IMR-90 (cell line): ENCODE data around the gene WIPI1. TPM values are rescaled to one million over a fixed set of nuclear protein-coding genes. Genes with fewer than 3 reads are reported as not detected.

Experiments
- ATAC-seq: fragments of 200-7000 bp; cut with Tn5 transposase; 2 replicates; pipeline ENCODE4 v1.9.1; 2020; ENCODE audit warnings: low read depth, mild to moderate bottlenecking, moderate library complexity
- BruUV-seq: library from RNA; stranded (reverse); fragments of 400-500 nt; replicated peaks from 2 replicates; lab custom pipeline; 2021; lab: Mats Ljungman, UMichigan
- CTCF ChIA-PET: fragments of 300-600 bp; formaldehyde crosslinking; extraction: SDS; loops from one replicate; lab custom pipeline; 2021; ENCODE audit warnings: antibody characterized with exemption; lab: Yijun Ruan, JAX
- POLR2A ChIA-PET: fragments of 300-600 bp; sonication (Branson Sonifier 250); formaldehyde crosslinking; loops from one replicate; lab custom pipeline; 2022; ENCODE audit warnings: antibody characterized with exemption; ENCODE audit not compliant: unreplicated experiment; lab: Charles Lee
- DNase-seq: peaks from one replicate; pipeline ENCODE4 v3.0.0; 2013
- H2AFZ ChIP-seq: replicated peaks from 2 replicates; pipeline ENCODE3; 2013; ENCODE audit warnings: low read length, mild to moderate bottlenecking; ENCODE audit not compliant: poor library complexity
- H2AK5ac ChIP-seq: 2 replicates; pipeline ENCODE4 v1.6.1; 2013; ENCODE audit warnings: low read depth, low read length, inconsistent platforms
- H2AK9ac ChIP-seq: replicated peaks from 2 replicates; pipeline ENCODE3; 2013; ENCODE audit warnings: mild to moderate bottlenecking, low read depth, low read length, moderate library complexity; ENCODE audit not compliant: poor library complexity
- H2BK120ac ChIP-seq: 2 replicates; pipeline ENCODE4 v1.6.1; 2013; ENCODE audit warnings: low read depth, low read length, inconsistent platforms
- H2BK15ac ChIP-seq: 3 replicates; pipeline ENCODE4 v1.6.1; 2013; ENCODE audit warnings: low read depth, low read length, inconsistent platforms
- H2BK20ac ChIP-seq: 2 replicates; pipeline ENCODE4 v1.6.1; 2013; ENCODE audit warnings: low read depth, mild to moderate bottlenecking, inconsistent platforms, low read length, moderate library complexity
- H2BK5ac ChIP-seq: 2 replicates; pipeline ENCODE4 v1.6.1; 2013; ENCODE audit warnings: mild to moderate bottlenecking, low read depth, low read length, inconsistent platforms; ENCODE audit not compliant: poor library complexity, severe bottlenecking
- H3K14ac ChIP-seq: replicated peaks from 2 replicates; pipeline ENCODE4 v1.6.1; 2013; ENCODE audit warnings: low read depth, low read length, inconsistent platforms
- H3K18ac ChIP-seq: 2 replicates; pipeline ENCODE4 v1.6.1; 2013; ENCODE audit warnings: low read depth, low read length, control low read depth
- H3K23ac ChIP-seq: 2 replicates; pipeline ENCODE4 v1.6.1; 2013; ENCODE audit warnings: low read depth, low read length, inconsistent platforms
- H3K27ac ChIP-seq: 2 replicates; pipeline ENCODE4 v1.5.1; 2013; ENCODE audit warnings: mild to moderate bottlenecking, control low read depth, low read length; ENCODE audit not compliant: insufficient read depth
- H3K27me3 ChIP-seq: 2 replicates; pipeline ENCODE4 v1.6.1; 2013; ENCODE audit warnings: low read length; ENCODE audit not compliant: control insufficient read depth, insufficient read depth
- H3K36me3 ChIP-seq: 2 replicates; pipeline ENCODE4 v1.6.1; 2013; ENCODE audit warnings: low read length, mixed read lengths; ENCODE audit not compliant: control insufficient read depth, insufficient read depth
- H3K4ac ChIP-seq: 2 replicates; pipeline ENCODE4 v1.6.1; 2013; ENCODE audit warnings: low read depth, low read length, inconsistent platforms
- H3K4me1 ChIP-seq: 2 replicates; pipeline ENCODE4 v1.6.1; 2013; ENCODE audit warnings: low read length, mixed read lengths; ENCODE audit not compliant: control insufficient read depth, insufficient read depth
- H3K4me2 ChIP-seq: 2 replicates; pipeline ENCODE4 v1.6.1; 2013; ENCODE audit warnings: low read depth, mild to moderate bottlenecking, control low read depth, low read length, moderate library complexity
- H3K4me3 ChIP-seq: 2 replicates; pipeline ENCODE4 v1.5.1; 2013; ENCODE audit warnings: low read depth, mild to moderate bottlenecking, control low read depth, low read length, moderate library complexity; ENCODE audit not compliant: insufficient read depth
- H3K56ac ChIP-seq: 2 replicates; pipeline ENCODE4 v1.6.1; 2013; ENCODE audit warnings: low read length, inconsistent platforms; ENCODE audit not compliant: insufficient read depth; ENCODE audit errors: extremely low read depth
- H3K79me1 ChIP-seq, 2 experiments: 2 replicates each; pipeline ENCODE4 v1.6.1; 2013; ENCODE audit warnings: low read length in 2 of 2, inconsistent platforms in 1 of 2, low read depth in 1 of 2
- H3K9ac ChIP-seq: 2 replicates; pipeline ENCODE4 v1.6.1; 2013; ENCODE audit warnings: low read depth, low read length, control low read depth
- H3K9me1 ChIP-seq: 2 replicates; pipeline ENCODE4 v1.6.1; 2013; ENCODE audit warnings: low read length, inconsistent platforms; ENCODE audit not compliant: insufficient read depth
- H3K9me3 ChIP-seq: 2 replicates; pipeline ENCODE4 v1.6.1; 2013; ENCODE audit warnings: low read length; ENCODE audit not compliant: control insufficient read depth, insufficient read depth
- H4K20me1 ChIP-seq: 2 replicates; pipeline ENCODE4 v1.6.1; 2013; ENCODE audit warnings: low read length, inconsistent platforms; ENCODE audit not compliant: insufficient read depth
- H4K5ac ChIP-seq: 2 replicates; pipeline ENCODE4 v1.6.1; 2013; ENCODE audit warnings: mild to moderate bottlenecking, low read depth, low read length, control low read depth
- H4K8ac ChIP-seq, 2 experiments: 2 replicates each; pipeline ENCODE4 v1.6.1; 2013; ENCODE audit warnings: low read depth in 2 of 2, low read length in 2 of 2, control low read depth in 1 of 2, inconsistent platforms in 1 of 2
- H4K91ac ChIP-seq: 2 replicates; pipeline ENCODE4 v1.6.1; 2013; ENCODE audit warnings: low read depth, low read length, inconsistent platforms; ENCODE audit not compliant: insufficient read depth
- BHLHE40 ChIP-seq: fragments of 150-350 bp; IDR thresholded peaks from 2 replicates; pipeline ENCODE4 v1.6.1; 2016; ENCODE audit warnings: mild to moderate bottlenecking, low read depth, low read length
- CEBPB ChIP-seq: IDR thresholded peaks from 2 replicates; pipeline ENCODE4 v1.6.1; 2012; ENCODE audit warnings: low read depth, low read length, improper control_type of control experiment
- CHD1 ChIP-seq: IDR thresholded peaks from 2 replicates; pipeline ENCODE4 v1.6.1; 2012; ENCODE audit warnings: low read depth, low read length, improper control_type of control experiment
- CTCF ChIP-seq: conservative IDR thresholded peaks from 2 replicates; pipeline ENCODE4 v1.5.1; 2012; ENCODE audit warnings: mild to moderate bottlenecking, low read depth, low read length, improper control_type of control experiment
- ELK1 ChIP-seq: fragments of 150-350 bp; IDR thresholded peaks from 2 replicates; pipeline ENCODE4 v1.6.1; 2016; ENCODE audit warnings: low read depth, mild to moderate bottlenecking, low read length, moderate library complexity, borderline replicate concordance
- FOS ChIP-seq: fragments of 150-350 bp; IDR thresholded peaks from 2 replicates; pipeline ENCODE4 v1.6.1; 2016; ENCODE audit warnings: low read depth, low read length
- MAFK ChIP-seq: IDR thresholded peaks from 2 replicates; pipeline ENCODE4 v1.6.1; 2012; ENCODE audit warnings: low read depth, low read length, improper control_type of control experiment
- MAZ ChIP-seq: IDR thresholded peaks from 2 replicates; pipeline ENCODE4 v1.6.1; 2012; ENCODE audit warnings: low read depth, mild to moderate bottlenecking, low read length, improper control_type of control experiment, moderate library complexity, borderline replicate concordance
- MXI1 ChIP-seq: IDR thresholded peaks from 2 replicates; pipeline ENCODE4 v1.6.1; 2012; ENCODE audit warnings: low read depth, mild to moderate bottlenecking, low read length, moderate library complexity, borderline replicate concordance
- NFE2L2 ChIP-seq: fragments of 150-350 bp; IDR thresholded peaks from 2 replicates; pipeline ENCODE4 v1.6.1; 2016; ENCODE audit warnings: low read depth, mild to moderate bottlenecking, low read length
- POLR2A ChIP-seq: IDR thresholded peaks from 2 replicates; pipeline ENCODE4 v1.6.1; 2012; ENCODE audit warnings: mild to moderate bottlenecking, low read depth, low read length
- RAD21 ChIP-seq: IDR thresholded peaks from 2 replicates; pipeline ENCODE4 v1.6.1; 2012; ENCODE audit warnings: low read length, improper control_type of control experiment
- RCOR1 ChIP-seq: IDR thresholded peaks from 2 replicates; pipeline ENCODE4 v1.6.1; 2012; ENCODE audit warnings: mild to moderate bottlenecking, low read length, improper control_type of control experiment; ENCODE audit not compliant: insufficient replicate concordance
- RFX5 ChIP-seq: IDR thresholded peaks from 2 replicates; pipeline ENCODE4 v1.8.0; 2012; ENCODE audit warnings: low read depth, mild to moderate bottlenecking, low read length, moderate library complexity
- SMC3 ChIP-seq: fragments of 150-350 bp; IDR thresholded peaks from 2 replicates; pipeline ENCODE4 v1.6.1; 2016; ENCODE audit warnings: low read depth, mild to moderate bottlenecking, antibody characterized with exemption, low read length, moderate library complexity
- USF2 ChIP-seq: fragments of 150-350 bp; IDR thresholded peaks from 2 replicates; pipeline ENCODE4 v1.6.1; 2017; ENCODE audit warnings: mild to moderate bottlenecking, antibody characterized with exemption, low read length, low read depth
- dilution Hi-C: fragments of 300-500 bp; cut with HindIII; formaldehyde crosslinking; loops from one replicate; pipeline ENCODE4 v1.14.3; 2018; ENCODE audit warnings: low sequenced_read_pairs; ENCODE audit not compliant: unreplicated experiment
- in situ Hi-C: fragments of 300-500 bp; cut with MboI; formaldehyde crosslinking; loops from 3 replicates; pipeline ENCODE4 v1.14.3; 2019; ENCODE audit warnings: low sequenced_read_pairs, inconsistent platforms, mixed read lengths
- intact Hi-C: fragments of 100-400 bp; cut with micrococcal nuclease; formaldehyde crosslinking; loops from 2 replicates; pipeline ENCODE4 v1.10.0; 2022
- polyA plus RNA-seq, 3 experiments: library from polyadenylated mRNA; depleted of rRNA; stranded (reverse); fragments of >200 nt; gene quantifications; 2 replicates each; pipeline ENCODE4 v1.2.3, GENCODE V29; 2012; ENCODE audit warnings: low replicate concordance in 1 of 3
- total RNA-seq: library from RNA; depleted of rRNA; stranded (reverse); fragments of >200 nt; gene quantifications from 2 replicates; pipeline ENCODE4 v1.2.3, GENCODE V29; 2012

WIPI1 gene
- total and polyA plus RNA-seq, 2 of the 4 experiments (the other 2 are of a cell fraction): 78.6 to 129 TPM

GRCh38 chr17:68460715-68461114, 3.4 kb upstream of the WIPI1 start:
- H4K91ac ChIP-seq: no peak overlapping the region
- no peak overlapping the region for H3K18ac ChIP-seq
- H3K9me3 ChIP-seq: no peaks in the 10 kb centered on the region
- ChIA-PET POLR2A (no interaction called here), CTCF (interaction anchor here (0.6 kb wide), 1 partner anchor 290 kb away, joined by 3 read pairs; no protein-coding TSS in a partner anchor)
- in situ Hi-C loops (loop anchor here (25.0 kb wide), 1 partner anchor 498 kb away; no protein-coding TSS in a partner anchor), intact Hi-C loops (loop anchor here (5.0 to 10.0 kb wide), 3 partner anchors 258 to 784 kb away; no protein-coding TSS in a partner anchor), dilution Hi-C loops (no loop called here)
- H3K23ac ChIP-seq: no peak overlapping the region
- H2BK5ac ChIP-seq: no peak overlapping the region
- H3K27ac ChIP-seq: no peak overlapping the region
- H2AK9ac ChIP-seq: no peak overlapping the region
- no peak for TF ChIP-seq RFX5
- TF ChIP-seq CHD1: no peak
- no peak for TF ChIP-seq MAFK
- TF ChIP-seq NFE2L2: no peak
- no peak for TF ChIP-seq MAZ
- TF ChIP-seq USF2: no peak
- TF ChIP-seq FOS: no peak
- TF ChIP-seq ELK1: no peak
- TF ChIP-seq POLR2A: no peak
- TF ChIP-seq RAD21: no peak
- no peak for TF ChIP-seq BHLHE40
- no peak for TF ChIP-seq MXI1
- TF ChIP-seq SMC3: no peak
- no peak for TF ChIP-seq CEBPB
- TF ChIP-seq CTCF: no peak
- TF ChIP-seq RCOR1: no peak
- peaks cover 0 to 9% of the 10 kb centered on the region in 2 experiments; a peak in 2 of 4 replicates for H3K79me1 ChIP-seq
- no peak overlapping the region for H3K4ac ChIP-seq
- no peak overlapping the region for H4K8ac ChIP-seq
- H3K27me3 ChIP-seq: peaks cover 2% of the 10 kb centered on the region; the same call in 1 of the 2 replicates
- H2AK5ac ChIP-seq: no peak overlapping the region
- no peak overlapping the region for H3K56ac ChIP-seq
- H2BK20ac ChIP-seq: no peak overlapping the region
- H4K5ac ChIP-seq: no peak overlapping the region
- H3K4me2 ChIP-seq: no peak overlapping the region
- no TSS peak for BruUV-seq
- no peak overlapping the region for H3K14ac ChIP-seq
- H3K36me3 ChIP-seq: no peaks in the 10 kb centered on the region
- H3K9me1 ChIP-seq: no peaks in the 10 kb centered on the region
- no peak overlapping the region for H2AFZ ChIP-seq
- peaks cover 11% of the 10 kb centered on the region; the same call in 1 of the 2 replicates for H4K20me1 ChIP-seq
- DNase-seq: no peak
- H2BK15ac ChIP-seq: no peak overlapping the region
- no peak overlapping the region for H3K9ac ChIP-seq
- H2BK120ac ChIP-seq: no peak overlapping the region
- H3K4me1 ChIP-seq: no peaks in the 10 kb centered on the region
- ATAC-seq: no peak
- no peak overlapping the region for H3K4me3 ChIP-seq
